RWPE1 (cell line): ENCODE data around the gene IQSEC3.
"Not testable (repeated sequence)": the region's sequence is repeated elsewhere in the genome, so short reads cannot be mapped to it uniquely, and the experiment has no call there.

Source experiments
- CTCF ChIA-PET: fragments of 350-600 bp; sonication (Branson Sonifier 250); formaldehyde crosslinking; extraction: SDS; loops from one replicate; lab custom pipeline; 2021; lab: Yijun Ruan, JAX
- POLR2A ChIA-PET: fragments of 400-600 bp; formaldehyde crosslinking; extraction: SDS; loops from one replicate; lab custom pipeline; 2020; ENCODE audit warnings: antibody characterized with exemption; ENCODE audit not compliant: low non-redundant PET; lab: Yijun Ruan, JAX
- DNase-seq: peaks from one replicate; pipeline ENCODE4 v3.0.0; 2012; ENCODE audit warnings: low spot score
- H3K27ac ChIP-seq: fragments of 450-650 bp; 2 replicates; pipeline ENCODE4 v1.5.1; 2017
- CTCF ChIP-seq: fragments of 450-650 bp; conservative IDR thresholded peaks from 2 replicates; pipeline ENCODE4 v1.5.1; 2017; ENCODE audit warnings: low read depth, mild to moderate bottlenecking

Gene IQSEC3

GRCh38 chr12:75541-75940, 9.0 kb downstream of the IQSEC3 start:
- CTCF ChIA-PET, H3K27ac ChIP-seq, DNase-seq, POLR2A ChIA-PET: not testable (repeated sequence)

GRCh38 chr12:76102-76501, 9.5 kb downstream of the IQSEC3 start:
- CTCF ChIA-PET, POLR2A ChIA-PET: not testable (repeated sequence)

GRCh38 chr12:76551-76950, 10.0 kb downstream of the IQSEC3 start:
- CTCF ChIA-PET, H3K27ac ChIP-seq, POLR2A ChIA-PET, DNase-seq: not testable (repeated sequence)

More at GRCh38 chr12:76102-76501, 9.5 kb downstream of the IQSEC3 start:
- not testable (repeated sequence) for DNase-seq, H3K27ac ChIP-seq

GRCh38 chr12:77101-77719, 10.6 kb downstream of the IQSEC3 start:
- POLR2A ChIA-PET, H3K27ac ChIP-seq, DNase-seq, CTCF ChIA-PET: not testable (repeated sequence)

- POLR2A ChIA-PET, H3K27ac ChIP-seq, DNase-seq, CTCF ChIA-PET: not testable (repeated sequence)
These were observed 11.3 kb downstream of the IQSEC3 start for GRCh38 chr12:77769-78383.

GRCh38 chr12:78981-79380, 12.4 kb downstream of the IQSEC3 start:
- H3K27ac ChIP-seq, result no peak overlapping the region
- POLR2A ChIA-PET, result no interaction called here
- CTCF ChIA-PET, result no interaction called here
- TF ChIP-seq CTCF, result no peak
- DNase-seq, result no peak

GRCh38 chr12:80681-81190, 14.2 kb downstream of the IQSEC3 start:
- no peak for TF ChIP-seq CTCF
- no peak for DNase-seq
- POLR2A ChIA-PET, result interaction anchor here (0.7 kb wide), 1 partner anchor 57 kb away, joined by 3 read pairs; no protein-coding TSS in a partner anchor
- H3K27ac ChIP-seq, result no peak overlapping the region
- CTCF ChIA-PET, result interaction anchor here (0.6 kb wide), 1 partner anchor 22 kb away, joined by 3 read pairs; no protein-coding TSS in a partner anchor

- CTCF ChIA-PET, result no interaction called here
- POLR2A ChIA-PET, result no interaction called here
These were observed 16.2 kb downstream of the IQSEC3 start for GRCh38 chr12:82740-83139.

More at GRCh38 chr12:82740-83139, 16.2 kb downstream of the IQSEC3 start:
- TF ChIP-seq CTCF, result no peak
- no peak overlapping the region for H3K27ac ChIP-seq
- DNase-seq, result no peak
